C4-2B (cell line): ENCODE results near the gene ADD1.
A peak's percentile ranks its signal among the peaks of the same experiment; 100 is the strongest.

Source experiments
- H3K27ac ChIP-seq: fragments of 450-650 bp; 2 replicates; pipeline ENCODE4 v1.5.1; 2017
- ZFX ChIP-seq: fragments of 450-650 bp; IDR thresholded peaks from 2 replicates; pipeline ENCODE4 v1.6.1; 2017
- TF ChIP-seq, protein P1 (sequence below): fragments of 450-650 bp; conservative IDR thresholded peaks from 2 replicates; pipeline ENCODE4 v1.5.1; 2017; ENCODE audit warnings: mild to moderate bottlenecking

Gene ADD1

DNA sequence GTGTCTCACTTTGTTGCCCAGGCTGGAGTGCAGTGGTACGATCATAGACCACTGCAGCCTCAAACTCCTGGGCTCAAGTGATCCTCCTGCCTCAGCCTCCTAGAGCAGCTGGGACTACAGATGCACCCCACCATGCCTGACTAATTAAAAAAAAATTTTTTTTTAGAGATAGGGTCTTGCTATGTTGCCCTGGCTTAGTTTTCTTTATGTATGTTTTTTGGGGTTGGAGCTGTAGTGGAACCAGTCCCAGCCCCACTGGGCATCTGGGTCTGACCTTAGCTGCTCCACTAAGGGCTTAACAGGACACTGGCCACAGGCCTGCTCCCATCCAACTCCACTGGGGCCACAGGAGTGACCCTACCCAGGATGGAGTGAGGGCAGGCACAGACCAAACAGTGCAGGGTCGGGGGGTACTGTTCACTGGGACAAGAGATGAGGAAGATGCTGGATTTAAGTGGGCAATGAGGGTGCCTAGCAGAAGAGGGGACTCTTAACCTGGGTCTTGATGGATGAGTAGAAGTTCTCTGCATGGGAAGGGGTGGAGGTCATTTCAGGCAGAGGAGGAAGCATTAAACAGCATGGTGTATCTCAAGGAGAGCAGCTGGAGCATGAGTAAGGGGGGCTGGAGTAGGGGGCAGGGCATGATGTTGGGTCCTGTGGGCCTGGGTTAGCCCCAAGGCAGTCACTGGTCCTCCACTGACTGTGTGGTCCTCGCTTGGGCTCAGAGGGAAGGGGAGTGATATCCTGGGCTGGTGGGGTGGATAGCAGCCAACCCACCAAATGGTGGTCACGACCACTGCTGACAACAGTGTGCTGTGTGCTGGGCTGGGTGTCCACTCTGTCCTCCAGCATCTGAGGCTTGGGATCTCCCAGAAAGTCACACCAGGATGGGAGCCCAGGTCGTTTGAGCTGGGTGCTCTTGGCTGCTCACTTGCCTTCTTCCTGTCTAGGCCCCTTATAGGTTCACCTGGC, 24.1 kb upstream of the ADD1 start:
- TF ChIP-seq ZFX, result no peak
- TF ChIP-seq, protein P1, sequence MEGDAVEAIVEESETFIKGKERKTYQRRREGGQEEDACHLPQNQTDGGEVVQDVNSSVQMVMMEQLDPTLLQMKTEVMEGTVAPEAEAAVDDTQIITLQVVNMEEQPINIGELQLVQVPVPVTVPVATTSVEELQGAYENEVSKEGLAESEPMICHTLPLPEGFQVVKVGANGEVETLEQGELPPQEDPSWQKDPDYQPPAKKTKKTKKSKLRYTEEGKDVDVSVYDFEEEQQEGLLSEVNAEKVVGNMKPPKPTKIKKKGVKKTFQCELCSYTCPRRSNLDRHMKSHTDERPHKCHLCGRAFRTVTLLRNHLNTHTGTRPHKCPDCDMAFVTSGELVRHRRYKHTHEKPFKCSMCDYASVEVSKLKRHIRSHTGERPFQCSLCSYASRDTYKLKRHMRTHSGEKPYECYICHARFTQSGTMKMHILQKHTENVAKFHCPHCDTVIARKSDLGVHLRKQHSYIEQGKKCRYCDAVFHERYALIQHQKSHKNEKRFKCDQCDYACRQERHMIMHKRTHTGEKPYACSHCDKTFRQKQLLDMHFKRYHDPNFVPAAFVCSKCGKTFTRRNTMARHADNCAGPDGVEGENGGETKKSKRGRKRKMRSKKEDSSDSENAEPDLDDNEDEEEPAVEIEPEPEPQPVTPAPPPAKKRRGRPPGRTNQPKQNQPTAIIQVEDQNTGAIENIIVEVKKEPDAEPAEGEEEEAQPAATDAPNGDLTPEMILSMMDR, result no peak
- H3K27ac ChIP-seq, result peak overlapping the region; percentile 80; the same call in 1 of the 2 replicates

DNA sequence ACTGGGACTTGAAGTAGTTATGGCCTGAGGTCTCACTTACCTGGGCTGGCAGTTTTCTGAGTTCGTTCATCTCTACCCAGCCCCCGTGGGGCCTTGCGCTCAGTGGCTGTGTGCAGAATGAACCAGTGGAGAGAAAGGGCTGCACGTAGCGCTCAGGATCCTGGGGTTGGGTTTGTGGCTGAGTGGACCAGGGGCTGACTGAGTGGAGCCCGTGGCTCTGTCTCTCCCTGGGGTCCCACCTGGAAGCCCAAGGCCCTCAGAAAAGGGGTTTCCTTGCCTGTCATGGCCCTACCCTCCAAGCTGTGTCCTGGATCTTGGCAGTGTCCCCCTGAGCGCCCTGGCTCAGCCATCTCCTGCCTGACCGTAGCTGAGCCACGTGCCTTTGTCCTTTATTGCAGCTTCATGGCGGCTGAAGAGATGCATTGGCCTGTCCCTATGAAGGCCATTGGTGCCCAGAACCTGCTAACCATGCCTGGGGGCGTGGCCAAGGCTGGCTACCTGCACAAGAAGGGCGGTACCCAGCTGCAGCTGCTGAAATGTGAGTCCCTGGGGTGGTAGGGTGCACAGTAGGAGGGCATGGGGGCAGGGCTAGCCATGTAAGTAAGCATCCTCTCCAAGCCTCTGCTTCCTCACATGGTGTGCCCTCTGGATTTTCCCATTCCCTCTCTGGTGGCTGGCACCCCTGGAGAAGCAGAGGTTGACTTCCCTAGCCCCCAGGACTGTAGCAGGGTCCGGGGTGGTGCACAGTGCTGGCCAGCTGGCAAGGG, 23.2 kb upstream of the ADD1 start:
- TF ChIP-seq ZFX, result no peak
- TF ChIP-seq, protein P1, result no peak
- H3K27ac ChIP-seq, result peak overlapping the region; percentile 12

DNA sequence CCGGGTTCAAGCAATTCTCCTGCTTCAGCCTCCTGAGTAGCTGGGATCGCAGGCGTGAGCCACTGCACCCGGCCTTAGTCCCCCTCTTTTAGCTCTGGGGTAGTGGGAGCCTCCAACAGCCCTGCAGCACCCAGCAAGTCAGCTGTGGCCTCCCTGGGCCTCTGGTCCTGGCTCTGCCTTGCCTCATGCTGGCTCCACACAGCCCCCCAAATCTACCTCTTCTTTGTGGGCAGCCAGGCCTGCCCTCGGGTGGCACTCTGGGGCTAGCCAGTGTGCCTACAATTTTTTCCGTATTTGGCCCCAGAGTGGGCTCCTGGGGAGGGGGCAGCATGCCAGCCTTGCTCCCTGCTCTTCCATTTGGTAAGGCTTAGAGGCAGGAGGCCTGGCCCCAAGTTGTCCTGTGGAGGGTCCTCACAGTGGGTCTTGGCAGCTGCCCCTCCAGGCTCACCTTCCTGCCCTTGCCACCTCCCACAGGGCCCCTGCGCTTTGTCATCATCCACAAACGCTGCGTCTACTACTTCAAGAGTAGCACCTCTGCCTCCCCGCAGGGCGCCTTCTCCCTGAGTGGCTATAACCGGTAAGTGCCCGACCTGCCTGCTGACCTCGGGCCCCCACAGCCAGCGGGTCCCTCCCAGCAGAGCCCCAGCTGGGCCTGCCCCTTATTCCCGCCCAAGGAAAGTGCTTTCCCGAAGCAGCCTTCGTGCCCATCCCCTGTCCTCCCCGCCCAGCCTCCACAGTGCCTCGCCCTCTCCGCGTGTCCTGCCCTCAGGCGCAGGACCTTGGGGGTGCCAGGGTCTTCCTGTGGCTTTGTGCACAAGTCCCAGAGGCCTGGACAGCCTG, 21.0 kb upstream of the ADD1 start:
- H3K27ac ChIP-seq, result no peak overlapping the region
- TF ChIP-seq, protein P1, result no peak
- no peak for TF ChIP-seq ZFX

- no peak overlapping the region for H3K27ac ChIP-seq
- TF ChIP-seq, protein P1, result no peak
These were observed 20.4 kb upstream of the ADD1 start for GRCh38 chr4:2823301-2823670.

DNA sequence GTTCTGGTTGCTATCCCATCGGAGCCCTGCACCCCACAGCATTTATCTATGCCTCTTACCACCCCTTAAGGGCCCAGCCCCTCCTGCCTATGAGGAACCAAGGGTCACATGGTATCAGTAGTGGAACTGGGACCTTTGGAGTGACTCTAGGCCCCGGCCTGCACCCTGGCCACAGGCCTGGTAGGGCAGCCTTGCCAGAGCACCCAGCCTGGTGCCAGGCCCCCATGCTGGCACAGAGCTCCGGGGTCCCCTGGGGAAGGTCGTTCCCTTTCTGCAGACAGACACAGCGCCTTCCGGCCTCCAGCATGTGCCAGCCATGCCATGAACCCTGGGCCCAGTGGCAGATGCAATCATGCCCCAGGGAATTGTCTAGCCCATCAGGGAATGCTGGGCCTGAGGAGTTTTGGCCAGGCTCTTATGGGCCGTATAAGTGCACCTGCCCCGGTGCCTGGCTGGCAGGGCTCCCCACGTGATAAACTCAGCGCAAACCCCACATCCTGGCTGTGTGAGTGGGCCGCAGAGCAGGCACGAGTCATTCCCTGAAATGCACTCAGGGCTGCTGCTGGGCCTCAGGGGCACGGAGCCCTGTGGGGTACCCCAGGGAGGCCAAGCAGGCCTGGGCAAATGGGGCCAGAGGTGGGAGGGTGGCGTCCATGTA, 19.8 kb upstream of the ADD1 start:
- TF ChIP-seq ZFX, result no peak
- TF ChIP-seq, protein P1, result no peak
- no peak overlapping the region for H3K27ac ChIP-seq

DNA sequence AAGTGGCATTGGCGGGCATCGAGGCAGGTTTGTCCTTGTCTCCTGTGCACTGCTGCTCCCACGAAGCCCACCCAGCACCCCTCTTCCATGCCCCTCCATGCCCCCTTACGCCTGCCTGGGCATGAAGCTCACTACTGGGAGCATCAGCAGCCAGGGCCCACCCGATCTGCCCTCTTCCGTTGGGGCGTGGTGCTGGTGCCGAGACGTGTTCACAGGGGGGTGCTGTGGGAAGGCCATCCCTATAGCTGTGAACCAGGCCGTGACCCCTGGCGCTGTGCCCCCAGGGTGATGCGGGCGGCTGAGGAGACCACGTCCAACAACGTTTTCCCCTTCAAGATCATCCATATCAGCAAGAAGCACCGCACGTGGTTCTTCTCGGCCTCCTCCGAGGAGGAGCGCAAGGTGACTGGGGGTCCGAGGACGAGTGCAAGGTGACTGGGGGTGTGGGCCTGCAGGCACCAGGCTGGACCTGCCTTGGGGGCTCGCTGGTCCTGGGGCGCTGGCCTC, 19.3 kb upstream of the ADD1 start:
- TF ChIP-seq, protein P1, result no peak
- no peak for TF ChIP-seq ZFX
- H3K27ac ChIP-seq, result no peak overlapping the region
